ENCODE measurements around the gene STIL.
"Not testable (repeated sequence)": the region's sequence is repeated elsewhere in the genome, so short reads cannot be mapped to it uniquely, and the experiment has no call there.

- TF ChIP-seq CTCF (CRISPR knock-in tag; IDR thresholded peaks at IDR 0.05); SNAPC5 (CRISPR knock-in tag; IDR thresholded peaks at IDR 0.05; ENCODE audit: borderline replicate concordance); HOMEZ (CRISPR knock-in tag; IDR thresholded peaks at IDR 0.05; ENCODE audit: low read depth); HOXD1 (CRISPR knock-in tag; IDR thresholded peaks at IDR 0.05); TCF12 (IDR thresholded peaks at IDR 0.05); TCF12 (CRISPR knock-in tag; IDR thresholded peaks at IDR 0.05); ZBTB20 (CRISPR knock-in tag; IDR thresholded peaks at IDR 0.05; ENCODE audit: borderline replicate concordance, low read depth); PHF21A (CRISPR knock-in tag; IDR thresholded peaks at IDR 0.05); FOXA1 (IDR thresholded peaks at IDR 0.05); FOXA1 (CRISPR knock-in tag; IDR thresholded peaks at IDR 0.05); ZNF263 (CRISPR knock-in tag; IDR thresholded peaks at IDR 0.05); RFX5 (IDR thresholded peaks at IDR 0.05; ENCODE audit: low read depth, low read length); GABPA (IDR thresholded peaks at IDR 0.05; ENCODE audit: low read depth, low read length); GABPA (CRISPR knock-in tag; IDR thresholded peaks at IDR 0.05; ENCODE audit: low read depth); SMAD9 (CRISPR knock-in tag; IDR thresholded peaks at IDR 0.05); PBX3 (CRISPR knock-in tag; IDR thresholded peaks at IDR 0.05; ENCODE audit: borderline replicate concordance); CAMTA2 (CRISPR knock-in tag; IDR thresholded peaks at IDR 0.05; ENCODE audit: borderline replicate concordance): not testable (repeated sequence)
These were observed 38.1 kb downstream of the STIL start for GRCh38 chr1:47275811-47276210.

Measured in HepG2 (cell line).